Suppressor macrophage treated with lipopolysaccharide for 4 hours (primary cell): ENCODE data around the gene OXGR1.
"Not testable (repeated sequence)": the region's sequence is repeated elsewhere in the genome, so short reads cannot be mapped to it uniquely, and the experiment has no call there.

Experiments used
- DNase-seq: peaks from one replicate; pipeline ENCODE4 v3.0.0-alpha.2; 2020

Gene OXGR1

GRCh38 chr13:96994017-96994857, at the start of gene OXGR1:
OXGR1 (minus strand) TSS chr13:96994476; CDS start chr13:96987759, 6,717 bp downstream.
- DNase-seq: no peak

- no peak for DNase-seq
These were observed 49.0 kb upstream of the OXGR1 start for GRCh38 chr13:97043302-97043701.

- DNase-seq: peak; percentile 49
These were observed 36.6 kb upstream of the OXGR1 start for GRCh38 chr13:97030705-97031452.

GRCh38 chr13:97028441-97029299, 34.4 kb upstream of the OXGR1 start:
- peak; percentile 83 for DNase-seq

GRCh38 chr13:97027162-97027554, 32.9 kb upstream of the OXGR1 start:
- no peak for DNase-seq

- no peak for DNase-seq
These were observed 32.4 kb upstream of the OXGR1 start for GRCh38 chr13:97026531-97027161.

GRCh38 chr13:97023812-97024211, 29.5 kb upstream of the OXGR1 start:
- not testable (repeated sequence) for DNase-seq

GRCh38 chr13:97023117-97023516, 28.8 kb upstream of the OXGR1 start:
- no peak for DNase-seq

- DNase-seq: no peak
These were observed 27.0 kb upstream of the OXGR1 start for GRCh38 chr13:97021241-97021640.

GRCh38 chr13:97020689-97021240, 26.5 kb upstream of the OXGR1 start:
- no peak for DNase-seq

GRCh38 chr13:97020194-97020593, 25.9 kb upstream of the OXGR1 start:
- DNase-seq: no peak

GRCh38 chr13:97019236-97019635, 25.0 kb upstream of the OXGR1 start:
- no peak for DNase-seq

- peak; percentile 76 for DNase-seq
These were observed 23.9 kb upstream of the OXGR1 start for GRCh38 chr13:97018029-97018819.

- DNase-seq: no peak
These were observed 23.0 kb upstream of the OXGR1 start for GRCh38 chr13:97017322-97017721.

GRCh38 chr13:97015661-97016350, 21.5 kb upstream of the OXGR1 start:
- no peak for DNase-seq

GRCh38 chr13:97012251-97013048, 18.2 kb upstream of the OXGR1 start:
- DNase-seq: no peak

GRCh38 chr13:97011446-97012131, 17.3 kb upstream of the OXGR1 start:
- no peak for DNase-seq

GRCh38 chr13:97008643-97009042, 14.4 kb upstream of the OXGR1 start:
- no peak for DNase-seq

- DNase-seq: no peak
These were observed 11.5 kb upstream of the OXGR1 start for GRCh38 chr13:97005625-97006262.
